GM18873 (cell line): ENCODE data around the gene DOK7.
"Not testable (repeated sequence)": the region's sequence is repeated elsewhere in the genome, so short reads cannot be mapped to it uniquely, and the experiment has no call there.

Experiments used
- ATAC-seq: cut with Tn5 transposase; IDR thresholded peaks from one replicate; pipeline ENCODE4 v1.9.1; 2021; ENCODE audit warnings: mild to moderate bottlenecking, moderate library complexity, moderate number of reproducible peaks; ENCODE audit not compliant: unreplicated experiment, low FRiP score

Gene DOK7

DNA sequence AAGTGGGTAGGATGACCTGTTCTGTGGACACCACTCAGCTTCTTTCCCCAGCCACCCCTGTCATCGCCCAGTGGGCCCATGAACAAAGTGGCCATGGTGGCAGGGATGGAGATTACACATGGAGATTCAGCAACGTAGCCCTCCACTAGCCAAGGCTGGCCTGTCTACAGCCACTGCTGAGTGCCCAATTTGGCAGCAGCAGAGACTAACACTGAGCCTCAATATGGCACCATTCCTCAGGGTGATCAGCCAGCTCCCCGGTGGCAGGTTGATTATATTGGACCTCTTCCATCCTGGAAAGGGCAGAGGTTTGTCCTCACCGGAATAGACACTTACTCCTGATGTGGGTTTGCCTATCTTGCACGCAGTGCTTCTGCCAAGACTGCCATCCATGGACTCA lies 4.0 kb upstream of the DOK7 start:
- not testable (repeated sequence) for ATAC-seq

- no peak for ATAC-seq
Measured at GRCh38 chr4:3460926-3461325, 2.2 kb upstream of the DOK7 start.

DNA sequence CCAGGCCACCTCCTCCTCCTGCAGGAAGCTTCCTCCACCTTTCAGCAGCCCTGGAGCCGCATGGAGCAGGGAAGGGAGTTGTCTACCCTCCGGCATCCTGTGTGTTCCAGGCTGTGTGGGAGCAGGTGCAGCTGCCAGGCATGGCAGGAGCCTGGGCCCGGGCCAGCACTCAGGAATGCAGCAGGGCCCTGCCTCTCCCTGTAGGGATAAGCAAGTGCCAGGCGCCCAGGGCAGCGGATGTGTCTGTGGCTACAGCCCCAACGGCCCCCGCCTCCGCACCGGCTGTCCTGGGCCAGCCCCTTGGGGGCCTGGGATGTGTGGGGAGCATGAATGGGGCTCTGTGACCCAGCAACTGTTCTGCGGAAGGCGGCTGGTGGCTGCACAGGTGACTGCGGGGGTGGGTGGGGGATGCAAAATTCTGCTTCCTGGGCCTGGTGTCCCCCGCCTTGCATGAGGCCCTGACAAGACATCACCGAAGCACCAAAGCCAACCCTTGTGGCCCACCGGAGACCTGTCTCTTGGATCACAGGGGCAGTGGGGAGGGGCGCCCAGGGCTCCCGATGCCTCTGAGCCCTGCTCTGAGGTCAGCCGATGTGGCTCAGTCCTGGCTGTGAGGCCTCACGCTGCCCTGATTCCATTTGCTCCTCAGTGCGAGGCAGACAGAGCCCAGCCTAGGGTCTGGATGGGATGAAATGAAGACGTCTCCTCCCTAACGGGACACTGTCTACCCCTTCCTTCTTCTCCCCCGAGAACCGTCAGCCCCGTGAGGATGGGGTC lies 1.4 kb upstream of the DOK7 start:
- no peak for ATAC-seq

GRCh38 chr4:3462321-3462789 lies 751 bp upstream of the DOK7 start:
- ATAC-seq, result no peak

GRCh38 chr4:3463556-3464348 lies 646 bp downstream of the DOK7 start:
- ATAC-seq, result no peak

DNA sequence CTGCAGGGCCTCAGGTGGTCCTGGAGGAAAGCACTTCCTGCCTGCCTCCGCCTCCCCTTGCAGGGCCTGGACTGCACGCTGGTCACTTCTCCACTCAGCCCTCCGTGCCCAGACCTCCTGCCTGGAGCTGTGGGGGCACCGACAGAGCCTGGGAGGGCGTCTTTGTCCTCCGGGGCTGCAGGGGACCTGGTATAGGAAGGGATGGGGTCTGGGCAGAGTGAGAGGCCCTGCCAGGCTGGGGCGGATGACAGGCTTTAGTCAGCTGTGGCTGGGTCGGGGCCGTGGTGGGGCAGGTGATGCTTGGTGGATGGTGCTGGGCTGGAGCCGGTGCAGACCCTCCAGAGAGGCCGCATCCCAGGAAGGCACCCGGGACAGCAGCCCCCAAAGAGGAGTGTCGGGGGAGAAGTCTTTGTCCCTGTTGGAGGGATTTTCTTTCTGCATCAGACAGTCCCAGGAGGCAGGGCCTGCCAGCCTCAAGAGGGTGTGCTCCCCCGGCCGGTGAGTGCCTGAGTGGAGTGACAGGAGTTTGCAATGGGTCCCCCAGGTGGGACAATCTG lies 1.3 kb downstream of the DOK7 start:
- ATAC-seq, result no peak

DNA sequence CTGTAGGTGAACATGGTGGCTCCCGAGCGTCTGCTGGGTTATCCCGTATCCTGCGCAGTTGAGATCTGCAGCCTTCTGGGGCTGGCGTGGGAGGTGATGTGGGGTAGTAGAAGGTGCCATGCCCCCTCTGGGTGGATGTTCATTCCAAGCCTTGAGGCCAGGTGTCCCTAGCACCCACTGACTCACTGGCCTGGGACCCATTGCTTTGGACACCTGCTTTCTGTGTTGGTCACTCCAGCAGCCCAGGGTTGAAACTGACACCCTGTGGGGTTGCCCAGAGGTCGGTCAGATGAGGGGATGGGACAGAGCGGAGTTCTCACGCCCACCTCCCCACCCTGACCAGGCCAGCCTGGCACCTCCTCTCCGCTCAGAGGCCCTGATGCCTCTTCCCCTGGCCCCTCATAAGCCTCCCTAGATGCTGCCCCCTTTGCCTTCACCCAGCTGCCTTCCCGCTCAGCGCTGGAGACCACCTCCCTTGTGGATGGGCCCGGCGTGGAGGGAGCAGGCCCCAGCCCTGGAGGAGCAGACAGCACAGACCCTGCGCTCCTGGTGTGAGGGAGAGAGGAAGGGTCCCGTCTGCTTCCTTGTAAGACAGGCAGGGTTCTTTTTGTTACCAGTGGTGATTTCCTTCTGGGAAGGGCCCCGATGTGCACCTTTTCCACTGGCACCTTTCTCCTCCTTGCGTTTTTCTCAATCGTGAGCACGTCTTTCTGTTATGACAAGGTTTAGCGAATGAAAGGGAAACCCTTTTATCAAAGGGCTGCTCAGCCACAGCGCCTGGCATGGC lies 2.0 kb downstream of the DOK7 start:
- ATAC-seq, result no peak

DNA sequence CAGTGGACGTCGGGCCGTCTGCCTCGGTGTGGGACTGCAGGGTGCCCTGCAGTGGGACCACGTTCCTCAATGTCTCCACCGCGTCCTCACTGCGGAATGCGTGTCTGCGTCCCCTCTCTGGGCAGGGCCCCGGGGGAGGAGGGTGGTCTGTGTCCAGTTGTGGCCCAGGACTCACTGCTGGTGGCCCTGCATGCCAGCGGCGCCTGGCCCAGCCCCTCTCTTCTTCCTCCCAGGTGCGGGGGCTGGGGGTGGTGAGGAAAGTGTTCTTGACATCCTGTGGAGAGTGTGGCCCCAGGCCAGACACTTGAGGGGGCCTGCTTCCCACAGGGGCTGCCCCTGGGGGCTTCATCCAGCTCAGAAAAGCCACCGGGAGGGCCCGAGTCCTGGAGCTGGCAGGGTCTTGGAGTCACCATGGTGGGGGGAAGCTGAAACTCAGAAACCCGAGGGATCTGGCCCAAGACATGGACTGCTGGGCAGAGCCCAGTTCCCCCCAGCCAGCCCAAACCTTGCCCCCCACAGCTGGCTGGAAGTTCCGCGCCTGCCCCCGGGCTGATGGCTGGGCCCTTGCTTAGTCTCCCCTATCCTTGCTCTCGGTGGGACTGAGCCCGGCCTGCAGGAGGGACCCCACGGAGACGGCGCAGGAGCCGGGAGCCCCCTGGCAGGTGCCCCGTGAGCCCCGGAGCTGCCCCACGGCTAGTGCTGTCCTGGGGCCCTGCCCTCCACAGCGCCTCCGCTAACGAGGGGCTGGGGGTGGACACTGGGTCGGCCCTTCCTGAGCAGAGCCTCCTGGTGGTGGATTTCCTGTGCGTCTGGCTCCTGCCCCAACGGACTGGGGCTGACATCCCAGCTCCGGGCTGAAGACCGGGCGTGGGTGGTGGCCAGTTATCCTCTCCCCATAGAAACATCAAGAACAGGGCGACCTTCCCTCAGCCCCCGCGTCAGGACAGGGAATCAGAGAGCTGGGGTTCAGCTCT lies 2.9 kb downstream of the DOK7 start:
- ATAC-seq, result no peak

- ATAC-seq, result no peak
Measured at GRCh38 chr4:3466691-3467600, 3.8 kb downstream of the DOK7 start.

GRCh38 chr4:3467601-3468031 lies 4.5 kb downstream of the DOK7 start:
- no peak for ATAC-seq

- no peak for ATAC-seq
Measured at GRCh38 chr4:3468154-3468553, 5.0 kb downstream of the DOK7 start.

DNA sequence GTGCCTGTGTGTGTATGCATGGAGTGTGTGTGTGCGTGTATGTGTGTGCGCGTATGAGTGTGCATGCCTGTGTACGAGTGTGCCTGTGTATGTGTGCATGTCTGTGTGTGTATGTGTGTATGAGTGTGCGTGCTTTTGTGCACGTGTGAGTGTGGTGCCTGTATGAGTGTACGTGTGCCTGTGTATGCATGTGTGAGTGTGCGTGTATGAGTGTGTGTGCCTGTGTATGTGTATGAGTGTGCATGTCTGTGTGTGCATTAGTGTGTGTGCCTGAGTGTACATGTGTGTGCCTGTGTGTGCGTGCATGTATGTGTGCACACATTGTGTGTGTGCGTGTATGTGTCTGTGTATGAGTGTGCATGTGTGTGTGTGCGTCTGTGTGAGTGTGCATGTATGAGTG lies 5.7 kb downstream of the DOK7 start:
- no peak for ATAC-seq

GRCh38 chr4:3469386-3470243 lies 6.5 kb downstream of the DOK7 start:
- ATAC-seq, result no peak

- ATAC-seq, result no peak
Measured at GRCh38 chr4:3470244-3471097, 7.4 kb downstream of the DOK7 start.

GRCh38 chr4:3471098-3471760 lies 8.1 kb downstream of the DOK7 start:
- no peak for ATAC-seq

GRCh38 chr4:3471886-3472285 lies 8.8 kb downstream of the DOK7 start:
- ATAC-seq, result no peak
